Fibroblast of the conjunctiva (primary cell): ENCODE results near the gene SNRNP35.
"Not testable (repeated sequence)": the region's sequence is repeated elsewhere in the genome, so short reads cannot be mapped to it uniquely, and the experiment has no call there.

Source experiments
- DNase-seq: peaks from one replicate; pipeline ENCODE4 v3.0.0-alpha.2; 2010; ENCODE audit warnings: low read depth

The SNRNP35 gene

GRCh38 chr12:123457980-123458779 is at the start of gene SNRNP35:
Gene SNRNP35 (plus strand): TSS chr12:123458139. CDS start chr12:123465541, 7,402 bp downstream.
- DNase-seq = peak; percentile 73

- not testable (repeated sequence) for DNase-seq
Observed at GRCh38 chr12:123408619-123409018, 49.3 kb upstream of the SNRNP35 start.

- DNase-seq = not testable (repeated sequence)
Observed at GRCh38 chr12:123409284-123410040, 48.5 kb upstream of the SNRNP35 start.

GRCh38 chr12:123410041-123410412 is 47.9 kb upstream of the SNRNP35 start:
- DNase-seq = no peak

GRCh38 chr12:123421314-123421713 is 36.6 kb upstream of the SNRNP35 start:
- no peak for DNase-seq

- no peak for DNase-seq
Observed at GRCh38 chr12:123427036-123427769, 30.7 kb upstream of the SNRNP35 start.

- no peak for DNase-seq
Observed at GRCh38 chr12:123428591-123428990, 29.3 kb upstream of the SNRNP35 start.

- not testable (repeated sequence) for DNase-seq
Observed at GRCh38 chr12:123429101-123429500, 28.8 kb upstream of the SNRNP35 start.

GRCh38 chr12:123431951-123432817 is 25.8 kb upstream of the SNRNP35 start:
- DNase-seq = not testable (repeated sequence)

GRCh38 chr12:123433615-123434014 is 24.3 kb upstream of the SNRNP35 start:
- no peak for DNase-seq

GRCh38 chr12:123435636-123436016 is 22.3 kb upstream of the SNRNP35 start:
- no peak for DNase-seq

DNA sequence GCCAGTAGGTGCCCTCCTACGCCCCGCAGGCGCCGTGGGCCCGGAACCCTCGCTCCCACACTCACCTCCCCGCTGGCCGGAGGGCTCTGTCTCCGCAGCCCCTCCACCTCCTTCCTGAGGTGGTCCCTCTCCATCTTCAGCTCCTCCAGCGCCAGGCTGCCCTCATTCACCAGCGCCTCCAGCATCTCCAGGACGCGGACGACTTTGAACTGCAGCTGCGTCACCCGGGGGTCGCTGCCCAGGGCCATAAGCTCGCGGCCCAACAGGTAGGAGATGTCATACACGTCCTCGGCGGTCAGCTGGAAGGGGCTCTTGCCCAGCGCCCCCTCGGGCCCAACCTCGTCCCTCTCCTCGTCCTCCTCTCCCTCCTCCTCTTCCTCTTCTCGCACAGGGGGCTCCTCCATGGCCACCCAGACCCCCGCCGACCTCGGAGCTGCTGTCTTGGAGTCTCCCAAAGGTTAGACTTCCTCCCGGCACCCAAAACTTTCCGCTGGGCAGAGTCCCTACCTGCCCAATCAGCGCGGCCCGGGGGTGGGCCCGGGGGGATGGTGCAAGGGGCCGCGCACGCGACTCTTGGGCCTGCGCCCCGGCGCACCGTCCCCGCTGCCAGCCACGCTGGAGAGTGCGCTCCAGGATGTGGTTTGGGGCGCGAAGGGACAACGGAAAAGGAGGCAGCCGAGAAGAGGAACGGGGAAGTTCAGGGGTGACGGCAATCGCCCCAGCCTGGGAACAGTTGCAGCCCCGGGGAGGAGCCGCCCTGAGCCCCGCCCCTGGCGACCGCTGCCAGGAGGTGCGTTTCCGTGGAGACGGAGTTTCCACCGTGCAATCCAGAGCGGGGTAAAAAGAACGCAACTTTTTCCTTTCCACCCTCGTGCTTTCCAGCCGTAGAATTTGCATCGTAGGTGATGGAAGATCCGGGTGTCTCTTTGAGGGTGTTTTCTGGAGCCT is 21.6 kb upstream of the SNRNP35 start, which contains the start of gene RILPL2:
Gene RILPL2 (minus strand): TSS at position 668 of the 948 bp plus-strand sequence. CDS start 264 bp downstream, at position 404.
- DNase-seq = peak; percentile 61

DNA sequence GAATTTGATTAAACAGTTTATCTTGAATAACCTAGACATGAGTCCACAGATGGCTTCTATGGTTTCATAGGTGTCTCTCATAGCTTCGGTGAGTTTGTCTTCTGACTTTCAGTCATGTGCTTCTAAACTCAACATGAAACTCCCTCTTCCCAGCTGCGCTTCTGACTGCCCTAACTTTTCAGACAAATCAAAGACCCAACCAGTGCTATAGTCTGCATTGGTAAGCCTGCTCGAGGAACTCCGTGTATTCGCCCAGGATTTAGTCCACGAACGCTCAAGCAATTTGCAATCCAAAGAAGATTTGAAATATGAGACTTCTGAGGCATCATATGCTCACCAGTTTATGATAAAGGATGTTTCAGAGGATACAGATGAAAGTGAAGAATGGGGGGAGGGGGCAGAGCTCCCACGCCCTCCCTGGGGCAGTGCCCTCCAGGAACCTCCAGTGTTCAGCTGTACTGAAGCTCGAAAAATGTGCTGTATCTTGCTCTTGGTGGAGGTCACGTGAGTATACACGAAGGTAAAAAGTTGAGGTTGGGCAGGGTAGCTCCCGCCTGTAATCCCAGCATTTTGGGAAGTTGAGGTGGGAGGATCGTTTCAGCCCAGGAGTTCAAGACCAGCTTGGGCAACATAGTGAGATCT is 16.3 kb upstream of the SNRNP35 start:
- DNase-seq = no peak

GRCh38 chr12:123442774-123443173 is 15.2 kb upstream of the SNRNP35 start:
- no peak for DNase-seq

DNA sequence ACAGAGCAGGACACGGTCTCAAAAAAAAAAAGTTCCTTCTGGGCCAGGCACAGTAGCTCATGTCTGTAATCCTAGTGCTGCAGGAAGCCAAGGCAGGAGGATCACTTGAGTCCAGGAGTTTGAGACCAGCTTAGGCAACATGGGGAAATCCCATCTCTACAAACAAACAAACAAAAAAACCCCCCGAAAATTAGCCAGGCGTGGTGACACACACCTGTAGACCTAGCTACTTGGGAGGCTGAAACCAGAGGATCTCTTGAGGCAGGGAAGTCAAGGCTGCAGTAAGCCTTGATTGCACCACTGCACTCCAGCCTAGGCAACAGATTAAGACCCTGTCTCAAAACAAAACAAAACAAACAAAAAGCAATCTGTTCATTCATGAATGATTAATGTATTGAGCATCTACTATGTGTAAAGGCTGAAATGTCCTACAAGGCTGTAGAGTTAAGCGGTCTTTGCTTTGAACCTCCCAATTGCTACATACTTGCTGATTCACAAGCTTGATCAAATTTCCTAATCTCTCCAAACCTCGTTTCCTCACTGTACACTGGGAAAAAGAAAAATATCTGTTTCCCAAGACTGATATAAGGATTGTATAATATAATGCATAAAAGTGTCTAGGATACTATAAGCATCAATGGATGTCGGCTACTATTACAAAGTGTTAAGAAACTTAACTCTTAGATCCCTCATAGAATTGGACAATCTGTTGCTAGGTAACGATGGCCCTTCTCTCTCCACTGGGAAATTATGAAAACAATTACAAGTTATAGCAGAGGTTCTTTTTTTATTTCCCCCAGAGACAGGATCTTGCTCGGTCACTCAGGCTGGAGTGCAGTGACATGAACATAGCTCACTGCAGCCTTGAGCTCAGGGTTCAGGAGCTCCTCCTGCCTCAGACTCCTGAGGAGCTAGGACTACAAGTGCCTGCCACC is 13.6 kb upstream of the SNRNP35 start:
- peak; percentile 35 for DNase-seq

DNA sequence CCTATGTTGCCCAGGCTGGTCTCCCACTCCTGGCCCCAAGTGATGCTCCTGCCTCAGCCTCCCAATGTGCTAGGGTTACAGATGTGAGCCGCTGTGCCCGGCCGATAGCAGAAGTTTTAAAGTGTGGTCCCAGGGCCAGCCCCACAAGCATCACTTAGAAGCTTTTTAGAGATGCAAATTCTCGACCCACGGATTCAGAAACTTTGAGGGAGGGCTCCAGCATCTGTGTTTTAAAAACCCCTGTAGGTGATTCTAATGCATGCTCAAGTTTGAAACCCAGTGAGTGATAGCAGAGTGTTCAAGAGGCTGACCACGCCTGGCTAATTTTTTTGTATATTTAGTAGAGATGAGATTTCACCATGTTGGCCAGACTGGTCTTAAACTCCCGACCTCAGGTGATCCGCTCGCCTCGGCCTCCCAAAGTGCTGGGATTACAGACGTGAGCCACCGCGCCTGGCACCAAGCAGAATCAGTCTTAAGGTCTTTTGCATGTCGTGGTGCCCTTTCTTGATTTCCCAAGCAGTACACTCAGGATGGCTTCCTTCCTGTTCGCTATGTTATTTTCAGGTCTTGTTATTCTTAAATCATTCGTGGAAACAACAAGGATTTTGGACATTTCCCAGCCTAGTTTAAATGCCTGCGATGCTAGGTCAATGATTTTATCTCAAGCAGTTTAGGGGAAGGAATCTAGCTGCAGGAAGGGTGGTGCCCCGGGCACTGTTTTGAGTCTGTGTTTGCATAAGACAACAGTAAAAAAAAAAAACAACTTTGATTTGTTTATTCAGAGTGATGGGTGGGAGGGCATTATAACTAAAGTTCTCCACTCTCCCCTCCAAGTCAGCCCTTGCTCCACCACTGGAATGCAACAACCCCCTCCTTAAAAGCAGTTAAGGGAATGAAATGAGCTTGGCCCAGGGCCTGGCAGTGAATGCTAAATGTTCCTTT is 12.3 kb upstream of the SNRNP35 start:
- peak; percentile 43 for DNase-seq

DNA sequence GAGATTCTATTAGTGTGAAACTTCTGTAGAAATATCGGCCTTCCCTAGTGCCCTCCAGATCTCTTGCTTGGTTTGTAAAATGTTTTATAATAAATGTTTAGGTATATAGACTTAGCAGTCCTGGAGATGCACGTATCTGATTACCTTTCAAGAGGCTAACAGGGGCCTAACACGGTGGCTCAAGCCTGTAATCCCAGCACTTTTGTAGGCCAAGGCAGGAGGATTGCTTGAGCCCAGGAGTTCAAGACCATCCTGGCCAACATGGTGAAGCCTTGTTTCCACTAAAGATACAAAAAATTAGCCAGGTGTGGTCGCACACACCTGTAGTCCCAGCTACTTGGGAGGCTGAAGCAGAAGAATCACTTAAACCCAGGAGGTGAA is 11.6 kb upstream of the SNRNP35 start:
- DNase-seq = no peak
